GM19455 (cell line): Measurements from ENCODE around the gene CRACDL.

ENCODE experiments used
- ATAC-seq: cut with Tn5 transposase; IDR thresholded peaks from one replicate; pipeline ENCODE4 v1.9.1; 2021; ENCODE audit not compliant: unreplicated experiment

CRACDL gene

DNA sequence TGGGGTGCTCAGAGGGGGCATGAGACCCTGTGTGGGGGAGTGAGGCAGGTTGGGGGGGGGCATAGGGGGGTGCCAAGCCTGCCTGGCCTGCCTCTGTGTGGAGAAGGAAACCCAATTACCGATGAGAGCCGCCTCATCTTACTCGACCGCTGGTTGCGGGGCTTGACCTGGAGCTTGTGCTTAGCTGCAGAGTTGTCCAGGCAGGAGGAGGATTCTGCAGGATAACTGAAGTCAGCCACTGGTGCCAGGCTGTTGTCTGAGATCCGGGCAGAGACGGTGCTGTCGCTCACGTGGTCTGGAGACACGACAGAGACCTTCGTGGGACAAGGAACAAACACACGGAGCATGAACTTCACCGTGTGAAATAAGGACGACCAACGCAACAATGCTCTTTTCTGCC is 109.2 kb downstream of the CRACDL start:
- no peak for ATAC-seq

GRCh38 chr2:98825858-98826257 is 110.2 kb downstream of the CRACDL start:
- ATAC-seq = no peak

DNA sequence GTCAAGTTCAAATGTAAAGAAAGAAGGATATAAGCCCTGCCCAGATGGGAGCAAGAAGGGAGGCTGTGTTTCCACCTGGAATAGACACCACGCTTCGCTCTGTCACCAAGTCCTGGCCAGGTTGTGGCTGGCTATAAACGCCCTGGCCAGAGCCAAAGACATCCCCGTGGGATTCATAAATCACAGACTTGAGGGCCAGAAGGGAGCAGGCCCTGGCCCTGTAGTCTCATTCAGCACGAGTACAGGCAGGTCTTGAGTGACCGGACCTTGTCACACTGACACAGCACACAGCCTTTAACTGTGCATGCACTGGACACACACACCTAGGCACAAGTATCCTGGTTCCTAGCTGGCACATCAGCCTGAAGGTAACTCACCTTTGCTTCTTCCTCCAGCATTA is 110.6 kb downstream of the CRACDL start:
- ATAC-seq = no peak

DNA sequence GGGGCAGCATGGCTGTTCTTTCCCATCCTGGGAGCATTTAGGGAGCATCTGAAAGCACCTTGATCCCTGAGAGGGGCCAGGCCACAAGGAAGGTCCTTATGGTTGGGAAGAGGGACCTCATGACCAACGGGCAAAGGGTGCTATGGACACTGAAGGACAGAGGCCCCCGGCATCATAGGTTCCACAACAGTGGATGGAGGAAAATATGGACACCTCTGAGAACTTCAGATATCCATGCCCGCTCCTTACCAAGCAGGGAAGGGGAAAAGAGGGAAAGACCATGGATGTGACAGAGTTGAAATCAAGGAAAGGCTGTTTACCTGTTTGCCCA is 111.0 kb downstream of the CRACDL start:
- no peak for ATAC-seq

DNA sequence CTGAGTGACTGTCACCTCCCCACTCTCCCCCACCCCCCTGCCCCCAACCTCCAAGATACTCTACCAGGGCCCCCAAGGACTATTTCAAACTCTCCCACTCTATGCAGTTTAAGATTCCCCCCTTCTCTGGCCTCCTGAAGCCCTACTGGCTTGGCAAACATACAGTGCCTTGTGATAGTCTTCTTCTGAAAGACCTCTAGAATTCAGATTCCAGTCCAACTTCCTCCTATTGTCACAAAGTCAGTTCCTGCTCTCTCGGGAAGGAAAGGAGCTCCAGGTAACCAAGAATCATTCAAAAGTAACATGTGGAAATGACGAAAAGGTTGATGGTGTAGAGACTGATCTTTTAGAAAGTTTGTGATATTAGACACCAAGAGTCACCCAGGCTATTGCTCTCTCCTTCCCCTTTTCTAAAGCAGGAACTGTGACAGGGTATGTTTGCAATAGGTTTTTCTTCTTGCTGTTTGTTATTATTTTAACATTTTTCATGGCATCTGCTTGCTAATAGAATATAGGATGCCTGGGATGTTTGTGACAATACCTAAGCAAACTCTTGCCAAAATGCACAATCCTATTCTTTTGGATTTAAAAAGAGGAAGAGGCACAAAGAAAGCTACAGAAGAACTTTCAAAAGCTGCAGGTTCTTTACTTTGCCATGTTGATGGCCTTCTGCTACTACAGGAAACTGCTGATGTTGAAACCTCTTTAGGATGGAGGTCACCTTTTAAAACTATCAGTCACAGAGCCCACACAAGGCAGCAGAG is 111.6 kb downstream of the CRACDL start:
- ATAC-seq = no peak

DNA sequence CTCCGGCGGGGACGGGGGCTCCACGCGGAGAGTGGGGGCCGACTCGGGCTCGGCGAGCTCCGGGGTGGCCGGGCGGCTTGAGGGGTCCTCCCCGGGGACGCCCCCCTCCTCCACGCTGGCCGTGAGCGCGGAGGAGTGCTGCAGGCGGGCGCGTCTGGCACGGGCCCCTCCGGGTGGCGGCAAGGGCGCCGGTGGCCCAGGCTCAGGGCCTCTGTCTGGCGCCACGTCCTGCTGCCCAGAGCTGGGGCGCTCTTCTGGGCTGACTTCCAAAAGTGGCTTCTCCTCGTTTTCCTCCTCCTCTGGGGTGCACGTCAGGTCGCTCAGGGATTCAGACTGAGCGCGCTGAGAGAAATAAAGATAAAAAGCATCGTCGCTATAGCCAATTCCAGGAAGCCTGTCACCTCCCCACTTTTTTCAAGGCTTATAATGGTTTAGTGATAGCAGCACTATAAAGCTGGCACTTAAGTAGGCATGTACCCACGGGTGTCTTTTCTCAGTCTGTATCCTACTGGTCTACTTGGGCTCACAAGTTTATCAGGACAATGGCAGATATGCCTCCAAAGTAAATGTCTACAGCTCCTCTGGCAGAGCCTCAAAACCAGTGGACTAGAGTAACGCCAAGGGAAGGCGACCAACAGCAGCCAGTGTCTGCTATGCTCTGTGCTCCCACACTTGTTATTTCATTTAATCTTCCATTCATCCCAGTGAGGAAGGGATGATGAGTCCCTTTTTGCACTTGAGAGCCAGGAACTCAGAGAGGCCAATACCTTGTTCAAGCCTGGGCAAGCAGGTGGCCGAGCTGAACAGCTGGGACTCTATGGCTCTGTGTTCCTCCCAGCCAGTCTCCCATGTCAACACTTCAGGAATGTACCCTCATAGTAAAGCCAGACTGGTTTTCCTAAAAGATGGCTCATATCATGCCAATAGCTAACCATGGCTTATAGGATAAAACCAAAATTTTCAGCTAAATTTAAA is 112.5 kb downstream of the CRACDL start:
- ATAC-seq = no peak

GRCh38 chr2:98822301-98823164 is 113.5 kb downstream of the CRACDL start:
- no peak for ATAC-seq

DNA sequence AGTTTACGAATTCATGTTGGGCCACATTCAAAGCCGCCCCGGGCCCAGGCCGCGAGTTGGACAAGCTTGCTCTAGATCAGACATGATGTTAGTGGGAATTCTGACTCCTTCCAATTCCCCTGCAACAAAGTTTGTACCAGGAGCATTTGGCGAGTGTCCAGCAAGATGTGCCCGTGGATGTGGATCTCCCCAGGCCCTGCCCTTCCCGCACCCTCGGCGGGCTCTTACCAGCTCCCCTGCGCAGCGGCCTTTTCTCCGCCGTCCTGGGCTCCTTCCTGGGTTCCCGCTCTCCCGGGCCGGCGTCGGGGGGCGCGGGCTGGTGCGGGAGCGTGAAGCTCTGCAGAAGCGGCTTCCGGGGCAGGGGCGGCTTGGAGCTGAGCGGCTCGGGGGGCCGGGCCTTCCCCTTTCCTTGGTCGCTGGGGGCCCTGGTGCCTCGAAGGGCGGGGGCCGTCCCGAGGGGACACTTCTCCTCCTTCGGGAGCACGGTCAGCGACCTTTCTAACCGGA is 114.3 kb downstream of the CRACDL start:
- no peak for ATAC-seq

GRCh38 chr2:98819231-98819766 is 116.7 kb downstream of the CRACDL start:
- no peak for ATAC-seq

- ATAC-seq = no peak
Observed at GRCh38 chr2:98818164-98818563, 117.9 kb downstream of the CRACDL start.

GRCh38 chr2:98816281-98816680 is 119.7 kb downstream of the CRACDL start:
- no peak for ATAC-seq

GRCh38 chr2:98815795-98816194 is 120.2 kb downstream of the CRACDL start:
- no peak for ATAC-seq

DNA sequence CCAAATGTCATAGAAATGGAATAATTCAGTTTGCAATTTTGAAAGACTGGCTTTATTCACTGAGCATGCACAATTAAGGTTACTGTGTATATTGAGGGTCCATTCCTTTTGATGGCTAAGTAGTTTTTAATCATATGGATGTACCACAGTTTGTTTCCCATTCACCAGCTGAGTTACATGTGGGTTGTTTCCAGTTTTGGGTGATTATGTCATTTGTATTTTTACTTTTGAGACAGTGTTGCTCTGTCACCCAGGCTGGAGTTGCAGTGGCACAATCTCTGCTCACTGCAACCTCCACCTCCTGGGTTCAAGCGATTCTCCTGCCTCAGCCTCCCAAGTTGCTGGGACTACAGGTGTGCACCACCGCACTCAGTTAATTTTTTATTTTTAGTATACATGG is 124.3 kb downstream of the CRACDL start:
- ATAC-seq = no peak

GRCh38 chr2:98810588-98810928 is 125.5 kb downstream of the CRACDL start:
- ATAC-seq = no peak

GRCh38 chr2:98809878-98810587 is 126.0 kb downstream of the CRACDL start:
- no peak for ATAC-seq

- ATAC-seq = no peak
Observed at GRCh38 chr2:98809116-98809515, 126.9 kb downstream of the CRACDL start.

DNA sequence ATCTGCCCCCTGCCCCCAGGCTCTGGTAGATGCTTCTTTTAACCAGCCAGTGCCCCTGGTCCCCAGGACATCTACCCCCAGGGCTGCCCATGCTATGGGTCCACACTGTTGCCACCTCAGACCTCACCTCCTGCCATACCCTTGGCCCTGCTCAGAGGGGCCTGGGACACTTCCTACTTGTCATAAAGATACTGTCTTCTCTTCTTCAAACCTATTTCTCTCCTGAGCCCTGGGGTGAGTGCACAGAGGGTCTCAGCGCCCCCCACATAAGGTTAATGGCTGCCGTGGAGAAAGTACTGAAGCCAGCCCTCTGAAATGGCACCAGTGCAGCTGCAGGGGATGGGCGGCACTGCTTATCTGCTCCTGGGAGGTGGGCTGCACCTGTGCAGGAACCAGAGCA is 127.5 kb downstream of the CRACDL start:
- no peak for ATAC-seq

GRCh38 chr2:98807929-98808328 is 128.1 kb downstream of the CRACDL start:
- no peak for ATAC-seq

DNA sequence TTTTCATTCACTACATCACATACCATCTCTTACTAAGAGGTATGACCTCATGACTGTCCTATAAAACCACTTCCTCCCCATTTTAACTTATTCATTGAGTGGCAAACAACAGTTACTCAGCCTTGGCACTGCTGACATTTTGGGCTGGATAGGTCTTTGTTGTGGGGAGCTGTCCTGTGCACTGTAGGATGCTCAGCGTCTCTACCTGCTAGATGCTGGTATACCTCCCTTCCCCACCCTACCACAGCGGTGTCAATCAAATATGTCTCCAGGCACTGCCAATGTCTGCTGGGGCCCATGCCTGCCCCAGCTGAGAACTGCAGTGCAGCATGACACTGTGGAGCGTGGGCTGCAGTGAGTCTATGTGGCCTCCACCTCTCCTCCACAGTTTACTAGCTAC is 128.8 kb downstream of the CRACDL start:
- no peak for ATAC-seq

DNA sequence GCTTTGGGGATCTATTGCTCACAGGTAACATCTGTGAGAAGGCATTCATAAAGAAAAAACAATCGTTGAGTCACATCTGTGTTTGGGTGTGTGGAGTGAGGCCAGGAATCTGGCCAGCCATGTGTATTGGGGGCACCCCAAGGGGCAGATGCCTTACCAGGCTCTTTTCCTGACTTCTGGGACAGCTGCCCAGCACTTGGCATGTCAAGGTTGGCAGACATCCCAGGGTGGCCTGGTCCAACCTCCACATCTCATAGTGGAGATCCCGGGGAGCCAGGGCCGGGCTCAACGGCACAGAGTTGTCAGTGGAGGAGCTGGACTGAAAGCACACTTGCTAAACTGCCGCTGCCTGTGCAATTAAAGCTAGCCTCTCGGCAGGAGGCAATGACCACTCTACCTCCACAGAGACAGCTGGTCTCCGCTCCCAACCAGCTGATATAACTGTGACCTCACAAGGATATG is 129.8 kb downstream of the CRACDL start:
- no peak for ATAC-seq
